HAP-1 (cell line): Measurements from ENCODE around the gene BMF.
A peak's percentile ranks its signal among the peaks of the same experiment; 100 is the strongest.
"Not testable (repeated sequence)": the region's sequence is repeated elsewhere in the genome, so short reads cannot be mapped to it uniquely, and the experiment has no call there.

Source experiments
- DNase-seq, 2 experiments: peaks; one replicate each; pipeline ENCODE4 v3.0.0-alpha.2; 2016 to 2020; ENCODE audit warnings: low spot score in 2 of 2
- H3K27me3 ChIP-seq: fragments of 250-450 bp; sonication (Bioruptor Pico); 2 replicates; pipeline ENCODE4 v1.5.1; 2020; ENCODE audit warnings: low read depth, mild to moderate bottlenecking, moderate library complexity
- H3K36me3 ChIP-seq: fragments of 250-450 bp; sonication (Bioruptor Pico); replicated peaks from 2 replicates; pipeline ENCODE4 v1.5.1; 2020; ENCODE audit warnings: mild to moderate bottlenecking
- H3K4me1 ChIP-seq: fragments of 250-450 bp; sonication (Bioruptor Pico); 2 replicates; pipeline ENCODE4 v1.5.1; 2020; ENCODE audit warnings: mild to moderate bottlenecking
- H3K4me3 ChIP-seq: fragments of 250-450 bp; sonication (Bioruptor Pico); 2 replicates; pipeline ENCODE4 v1.5.1; 2020; ENCODE audit warnings: mild to moderate bottlenecking, moderate library complexity
- H3K9me3 ChIP-seq: fragments of 250-450 bp; sonication (Bioruptor Pico); 2 replicates; pipeline ENCODE4 v1.5.1; 2020; ENCODE audit warnings: mild to moderate bottlenecking, moderate library complexity
- in situ Hi-C: fragments of 300-500 bp; cut with MboI; formaldehyde crosslinking; loops from 3 replicates; pipeline ENCODE4 v1.14.3; 2020; ENCODE audit warnings: low sequenced_read_pairs, inconsistent platforms, mixed read lengths

Gene BMF, protein sequence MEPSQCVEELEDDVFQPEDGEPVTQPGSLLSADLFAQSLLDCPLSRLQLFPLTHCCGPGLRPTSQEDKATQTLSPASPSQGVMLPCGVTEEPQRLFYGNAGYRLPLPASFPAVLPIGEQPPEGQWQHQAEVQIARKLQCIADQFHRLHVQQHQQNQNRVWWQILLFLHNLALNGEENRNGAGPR

DNA sequence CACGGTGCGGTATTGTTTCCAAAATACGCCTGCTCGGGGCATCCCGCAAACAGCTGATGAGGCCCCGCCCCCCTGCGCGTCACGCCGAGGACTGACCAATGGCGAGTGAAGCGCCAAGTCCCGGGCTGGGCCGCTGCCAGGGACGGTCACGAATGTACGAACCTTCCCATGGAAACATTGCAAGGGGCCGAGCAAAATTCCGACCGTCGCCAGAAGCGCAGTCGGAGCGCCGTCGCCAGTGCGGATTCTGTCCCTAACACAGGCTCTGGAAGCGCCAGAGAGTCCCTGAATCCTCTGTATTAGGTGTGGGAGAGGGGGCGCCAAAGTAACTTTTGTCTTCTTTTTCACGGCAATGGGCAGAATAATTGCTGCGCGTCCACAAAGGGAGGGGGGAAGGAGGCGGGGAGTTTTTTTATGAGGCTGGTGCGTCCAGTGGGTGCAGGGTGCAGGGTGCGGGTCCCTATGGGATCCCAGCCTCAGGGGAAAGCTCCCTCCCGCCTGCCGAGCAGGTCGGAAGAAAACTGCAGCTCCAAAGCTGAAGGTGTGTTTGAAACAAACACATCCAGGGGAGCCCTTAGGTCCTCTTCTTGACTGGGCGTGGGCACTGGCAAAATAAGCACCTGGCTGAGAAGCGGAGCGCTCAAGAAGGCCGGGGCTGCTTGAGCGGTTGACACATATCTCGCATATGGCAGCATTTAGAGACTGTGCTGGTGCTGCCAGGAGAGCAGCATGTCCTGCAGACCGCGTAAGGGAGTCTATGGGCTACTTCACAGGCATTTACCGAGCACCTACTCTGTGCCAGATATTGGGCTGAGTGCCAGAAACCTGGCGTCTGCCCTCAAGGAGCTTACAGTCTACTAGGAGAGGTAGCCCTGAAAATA lies at the start of gene BMF:
Gene BMF, minus strand, starts transcription at position 25 of the 881 bp plus-strand sequence. CDS start 2,793 bp downstream, outside the sequence.
- in situ Hi-C loops = loop anchor here (5.0 kb wide), 1 partner anchor 62 kb away; no protein-coding TSS in a partner anchor
- no peaks in the 10 kb centered on the region for H3K9me3 ChIP-seq
- H3K27me3 ChIP-seq = no peaks in the 10 kb centered on the region
- peaks cover 43% of the 10 kb centered on the region for H3K4me1 ChIP-seq
- H3K4me3 ChIP-seq = peak within 1 kb of the TSS; percentile 46
- no peaks in the 10 kb centered on the region for H3K36me3 ChIP-seq
- DNase-seq = peak; percentile 97 to 100

GRCh38 chr15:40157778-40158447 lies 49.2 kb upstream of the BMF start:
- in situ Hi-C loops = no loop called here
- H3K4me3 ChIP-seq = no peak overlapping the region

GRCh38 chr15:40155270-40155910 lies 46.7 kb upstream of the BMF start:
- H3K27me3 ChIP-seq = no peaks in the 10 kb centered on the region
- no peaks in the 10 kb centered on the region for H3K36me3 ChIP-seq
- no peak overlapping the region for H3K4me3 ChIP-seq
- no peak for DNase-seq
- H3K4me1 ChIP-seq = peaks cover 1% of the 10 kb centered on the region
- H3K9me3 ChIP-seq = no peaks in the 10 kb centered on the region
- in situ Hi-C loops = no loop called here

More at GRCh38 chr15:40157778-40158447, 49.2 kb upstream of the BMF start:
- Histone ChIP-seq H3K4me1 (peaks cover 4% of the 10 kb centered on the region), H3K36me3 (peaks cover 3% of the 10 kb centered on the region; the same call in 1 of the 2 replicates), H3K27me3 (no peaks in the 10 kb centered on the region), H3K9me3 (no peaks in the 10 kb centered on the region)
- DNase-seq = no peak

GRCh38 chr15:40154821-40155220 lies 46.1 kb upstream of the BMF start:
- in situ Hi-C loops, H3K27me3 ChIP-seq, DNase-seq, H3K9me3 ChIP-seq, H3K4me3 ChIP-seq, H3K4me1 ChIP-seq, H3K36me3 ChIP-seq: not testable (repeated sequence)

- no peaks in the 10 kb centered on the region for H3K36me3 ChIP-seq
- in situ Hi-C loops = no loop called here
- H3K4me3 ChIP-seq = no peak overlapping the region
- H3K4me1 ChIP-seq = no peaks in the 10 kb centered on the region
- no peaks in the 10 kb centered on the region for H3K9me3 ChIP-seq
- DNase-seq = no peak
- no peaks in the 10 kb centered on the region for H3K27me3 ChIP-seq
Observed at GRCh38 chr15:40151991-40152390, 43.3 kb upstream of the BMF start.

- Histone ChIP-seq H3K9me3 (no peaks in the 10 kb centered on the region), H3K27me3 (no peaks in the 10 kb centered on the region), H3K36me3 (no peaks in the 10 kb centered on the region), H3K4me3 (no peak overlapping the region), H3K4me1 (no peaks in the 10 kb centered on the region)
- in situ Hi-C loops = no loop called here
- DNase-seq = no peak
Observed at GRCh38 chr15:40151499-40151898, 42.8 kb upstream of the BMF start.

GRCh38 chr15:40150163-40150925 lies 41.7 kb upstream of the BMF start:
- H3K36me3 ChIP-seq = no peaks in the 10 kb centered on the region
- peak in 1 of 2 experiments; percentile 50 for DNase-seq
- H3K4me1 ChIP-seq = no peaks in the 10 kb centered on the region
- H3K4me3 ChIP-seq = no peak overlapping the region
- in situ Hi-C loops = no loop called here
- no peaks in the 10 kb centered on the region for H3K27me3 ChIP-seq
- no peaks in the 10 kb centered on the region for H3K9me3 ChIP-seq

DNA sequence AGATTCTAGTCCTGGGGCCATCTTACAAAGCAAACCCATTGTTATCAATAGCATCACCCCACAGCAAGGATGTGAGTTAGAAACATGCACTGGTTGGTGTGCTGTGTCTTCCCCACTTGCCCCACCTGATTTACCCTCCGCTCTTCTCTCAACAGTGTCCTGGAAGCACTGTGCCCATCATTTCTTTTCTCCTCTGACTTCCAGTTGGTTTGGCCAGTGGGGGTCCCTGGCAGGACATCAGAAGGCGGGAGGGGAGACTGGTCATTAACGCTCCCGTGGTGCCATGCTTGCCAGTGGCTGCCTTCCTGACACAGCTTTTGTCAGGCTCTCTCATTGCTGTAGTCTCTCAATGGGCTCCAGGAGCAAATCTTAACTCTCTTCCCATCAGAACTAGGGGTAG lies 40.7 kb upstream of the BMF start:
- in situ Hi-C loops = no loop called here
- Histone ChIP-seq H3K27me3 (no peaks in the 10 kb centered on the region), H3K9me3 (no peaks in the 10 kb centered on the region), H3K4me1 (no peaks in the 10 kb centered on the region), H3K4me3 (no peak overlapping the region), H3K36me3 (no peaks in the 10 kb centered on the region)
- DNase-seq = no peak

GRCh38 chr15:40146037-40146436 lies 37.4 kb upstream of the BMF start:
- no peaks in the 10 kb centered on the region for H3K27me3 ChIP-seq
- H3K9me3 ChIP-seq = no peaks in the 10 kb centered on the region
- H3K4me3 ChIP-seq = no peak overlapping the region
- in situ Hi-C loops = no loop called here
- no peaks in the 10 kb centered on the region for H3K36me3 ChIP-seq
- no peaks in the 10 kb centered on the region for H3K4me1 ChIP-seq
- DNase-seq = no peak

DNA sequence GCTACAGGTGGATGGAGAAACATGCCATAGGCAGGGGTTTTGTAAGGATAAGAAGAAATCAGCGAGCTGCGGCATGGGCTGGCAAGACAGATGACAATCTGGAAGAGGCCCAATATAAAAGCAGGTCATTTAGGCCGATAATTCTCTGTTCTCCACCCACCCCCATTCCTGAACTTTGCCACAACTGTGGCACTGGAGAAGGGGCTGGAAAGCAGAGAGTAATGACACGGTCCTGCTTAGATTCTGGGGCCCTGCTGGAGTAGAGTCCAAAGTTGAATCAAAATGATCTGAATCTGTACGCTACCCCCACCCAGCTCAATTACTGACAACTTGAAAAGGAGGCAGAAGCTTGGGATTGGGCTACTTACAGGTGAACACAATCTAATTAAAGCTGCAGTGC lies 33.7 kb upstream of the BMF start:
- H3K9me3 ChIP-seq = no peaks in the 10 kb centered on the region
- no peak overlapping the region for H3K4me3 ChIP-seq
- H3K36me3 ChIP-seq = no peaks in the 10 kb centered on the region
- in situ Hi-C loops = no loop called here
- H3K4me1 ChIP-seq = no peaks in the 10 kb centered on the region
- H3K27me3 ChIP-seq = no peaks in the 10 kb centered on the region
- DNase-seq = no peak

DNA sequence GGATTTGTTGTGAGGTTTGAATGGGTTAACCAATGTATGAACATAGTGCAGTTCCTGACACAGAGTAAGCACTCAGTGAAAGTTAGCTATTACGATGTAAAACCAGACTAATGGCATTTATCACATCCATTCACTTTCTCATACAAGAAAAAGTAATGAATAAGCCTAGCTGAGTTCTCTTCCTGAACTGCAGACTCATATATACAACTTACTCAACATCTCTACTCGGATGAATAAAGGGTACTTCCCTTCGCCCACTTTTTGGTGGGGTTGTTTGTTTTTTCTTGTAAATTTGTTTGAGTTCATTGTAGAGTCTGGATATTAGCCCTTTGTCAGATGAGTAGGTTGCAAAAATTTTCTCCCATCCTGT lies 29.5 kb upstream of the BMF start:
- H3K4me3 ChIP-seq, H3K36me3 ChIP-seq, H3K4me1 ChIP-seq, H3K9me3 ChIP-seq, DNase-seq, in situ Hi-C loops, H3K27me3 ChIP-seq: not testable (repeated sequence)

- in situ Hi-C loops = no loop called here
- Histone ChIP-seq H3K9me3 (no peaks in the 10 kb centered on the region), H3K4me1 (no peaks in the 10 kb centered on the region), H3K36me3 (no peaks in the 10 kb centered on the region), H3K4me3 (no peak overlapping the region), H3K27me3 (no peaks in the 10 kb centered on the region)
- DNase-seq = no peak
Observed at GRCh38 chr15:40137303-40138200, 28.9 kb upstream of the BMF start.
